Sigmoid colon (tissue), 4 donors: Measurements from ENCODE around the gene RASSF10.

Experiments
- CTCF ChIP-seq, 4 experiments: fragments of 450-650 bp in 3 of 4; fragments of 200-600 bp in 1 of 4; IDR thresholded peaks; one replicate each; pipeline ENCODE4 v1.5.1; 2016 to 2019; ENCODE audit warnings: antibody characterized with exemption in 4 of 4, mild to moderate bottlenecking in 3 of 4, moderate library complexity in 2 of 4
- EP300 ChIP-seq, 4 donors: sonication (generic); formaldehyde crosslinking; IDR thresholded peaks; one replicate each; pipeline ENCODE4 v1.6.1; 2017; ENCODE audit warnings: antibody characterized with exemption in 4 of 4
- POLR2AphosphoS5 ChIP-seq, 4 donors: sonication (generic); formaldehyde crosslinking; IDR thresholded peaks; one replicate each; pipeline ENCODE4 v1.6.1; 2017; ENCODE audit warnings: antibody characterized with exemption in 4 of 4

DNA sequence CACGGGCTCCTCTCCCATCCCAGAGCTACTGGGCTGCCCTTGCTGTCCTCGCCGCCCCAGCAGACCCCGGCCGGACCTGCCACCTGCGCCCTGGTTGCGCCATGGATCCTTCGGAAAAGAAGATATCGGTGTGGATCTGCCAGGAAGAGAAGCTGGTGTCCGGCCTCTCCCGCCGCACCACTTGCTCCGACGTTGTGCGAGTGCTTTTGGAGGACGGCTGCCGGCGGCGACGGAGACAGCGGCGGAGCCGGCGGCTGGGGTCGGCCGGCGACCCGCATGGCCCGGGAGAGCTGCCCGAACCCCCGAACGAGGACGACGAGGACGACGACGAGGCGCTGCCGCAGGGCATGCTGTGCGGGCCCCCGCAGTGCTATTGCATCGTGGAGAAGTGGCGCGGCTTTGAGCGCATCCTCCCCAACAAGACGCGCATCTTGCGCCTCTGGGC lies 382 bp downstream of the RASSF10 start:
- no peak for TF ChIP-seq CTCF (IDR thresholded peaks at IDR 0.05)
- no peak for TF ChIP-seq EP300 (IDR thresholded peaks at IDR 0.05)
- no peak for TF ChIP-seq POLR2AphosphoS5 (IDR thresholded peaks at IDR 0.05)
